ENCODE data around the gene MBOAT2.
"Not testable (repeated sequence)": the region's sequence is repeated elsewhere in the genome, so short reads cannot be mapped to it uniquely, and the experiment has no call there.

MBOAT2 gene

DNA sequence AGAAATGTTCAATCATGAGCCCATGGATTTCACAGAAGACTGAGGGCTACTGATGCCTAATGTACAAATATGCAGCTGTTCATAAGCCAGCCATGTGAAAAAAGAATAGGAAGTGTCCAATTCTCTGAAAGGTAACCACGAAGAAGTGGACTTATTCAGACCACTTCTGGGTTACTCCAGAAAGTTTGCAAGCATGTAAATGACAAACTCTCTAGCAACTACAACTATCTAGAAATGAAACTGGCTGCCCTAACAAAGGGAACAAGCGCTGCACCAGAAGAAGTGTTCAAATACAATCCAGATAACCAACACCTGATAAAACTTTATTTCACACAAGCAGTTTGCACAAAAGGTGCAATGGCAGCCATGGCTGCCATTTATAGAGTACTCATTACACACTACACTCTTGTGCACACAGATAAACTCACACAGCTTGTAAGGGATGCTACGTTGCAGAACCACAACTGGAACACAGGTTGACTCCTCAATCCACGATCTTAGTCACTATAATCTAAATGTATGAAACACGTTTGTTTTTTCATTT lies 13.9 kb downstream of the MBOAT2 start:
- no peak for DNase-seq

DNA sequence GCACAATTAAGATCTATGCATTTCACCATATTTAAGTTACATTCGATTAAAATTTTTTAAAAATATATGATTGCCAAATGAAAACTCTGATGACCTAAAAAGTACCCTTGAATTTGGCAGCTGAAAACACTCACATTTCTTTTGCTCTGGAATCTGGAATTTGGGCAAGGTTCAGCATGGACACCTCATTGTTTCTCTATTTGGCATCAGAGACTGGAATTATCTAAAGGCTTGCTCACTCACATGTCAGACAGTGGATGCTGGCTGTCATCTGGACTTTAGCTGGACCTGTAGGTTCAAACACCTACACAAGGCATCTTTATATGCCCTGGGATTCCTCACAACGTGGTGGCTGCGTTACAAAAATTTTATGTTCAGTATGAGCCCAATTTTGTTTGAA lies 16.1 kb downstream of the MBOAT2 start:
- no peak for DNase-seq

- no peak for DNase-seq
Observed at GRCh38 chr2:8986327-8986976, 17.0 kb downstream of the MBOAT2 start.

DNA sequence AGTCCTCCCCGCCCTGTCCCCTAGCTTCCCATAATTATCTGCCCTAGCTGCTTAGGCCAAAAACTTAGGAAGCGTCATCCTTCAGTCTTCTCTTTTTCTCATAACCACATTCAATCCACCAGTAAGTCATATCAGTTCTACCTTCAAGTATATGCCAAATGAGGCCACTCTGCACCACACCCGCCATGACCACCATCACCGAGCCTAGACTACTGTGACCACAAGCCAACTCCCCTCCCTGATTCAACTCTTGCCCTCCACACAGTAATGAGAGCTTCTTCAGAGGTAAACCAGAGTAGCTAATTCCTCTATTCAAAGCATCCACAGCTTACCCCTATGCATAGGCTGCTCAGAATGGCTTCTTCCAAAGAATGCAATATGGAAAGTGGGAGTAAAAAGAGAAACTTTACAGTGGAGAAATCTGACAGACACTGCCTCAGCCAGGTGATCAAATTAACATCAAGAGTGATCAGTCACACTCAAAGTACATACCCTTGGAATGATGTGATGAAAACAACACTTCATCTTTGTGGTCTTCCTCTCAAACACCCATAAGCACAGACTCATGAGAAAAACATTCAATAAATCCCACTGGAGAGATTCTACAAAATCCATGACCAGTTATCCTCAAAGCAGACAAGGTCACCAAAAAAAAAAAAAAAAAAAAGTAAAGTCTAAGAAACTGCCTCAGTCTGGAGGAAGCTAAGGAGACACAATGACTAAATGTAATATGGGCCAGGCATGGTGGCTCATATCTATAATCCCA lies 17.7 kb downstream of the MBOAT2 start:
- no peak for DNase-seq

GRCh38 chr2:8984855-8985254 lies 18.6 kb downstream of the MBOAT2 start:
- DNase-seq: no peak

DNA sequence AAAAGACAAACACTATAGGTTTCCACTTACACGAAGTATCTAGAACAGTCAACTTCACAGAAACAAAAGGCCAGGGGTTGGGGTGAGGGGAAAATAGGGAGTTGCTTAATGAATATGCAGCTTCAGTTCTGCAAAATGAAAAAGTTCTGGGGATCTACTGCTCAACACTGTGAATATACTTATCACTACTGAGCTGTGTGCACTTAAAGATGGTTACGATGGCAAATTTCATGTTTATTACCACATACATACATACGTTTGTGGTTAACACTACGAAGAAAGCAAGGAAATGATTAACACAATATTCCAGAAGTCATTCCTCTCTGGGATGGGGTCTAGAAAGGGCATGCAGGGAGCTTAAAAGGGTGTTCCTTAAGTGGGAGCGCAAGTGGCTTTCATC lies 19.3 kb downstream of the MBOAT2 start:
- DNase-seq: no peak

- DNase-seq: no peak
Observed at GRCh38 chr2:8983571-8983970, 19.9 kb downstream of the MBOAT2 start.

- DNase-seq: no peak
Observed at GRCh38 chr2:8981876-8982275, 21.6 kb downstream of the MBOAT2 start.

GRCh38 chr2:8980096-8980495 lies 23.4 kb downstream of the MBOAT2 start:
- no peak for DNase-seq

DNA sequence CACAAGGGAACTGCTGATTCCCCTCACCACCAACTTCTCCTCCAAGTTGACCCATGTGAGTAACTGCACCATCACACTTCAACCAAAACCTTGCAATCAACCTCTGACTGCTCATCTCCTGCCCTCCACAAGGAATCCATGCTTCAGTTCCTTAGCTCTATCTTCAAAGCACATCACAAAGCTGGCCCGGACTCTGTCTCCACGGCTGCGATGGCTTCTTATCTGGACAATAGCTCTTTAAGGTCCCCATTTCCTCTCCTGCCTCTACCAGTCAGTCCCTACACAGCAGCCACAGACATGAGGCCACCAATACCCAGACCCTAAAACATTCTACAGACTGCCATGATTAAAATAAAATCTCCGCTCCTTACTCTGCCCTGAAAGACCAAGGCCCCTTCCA lies 25.7 kb downstream of the MBOAT2 start:
- no peak for DNase-seq

DNA sequence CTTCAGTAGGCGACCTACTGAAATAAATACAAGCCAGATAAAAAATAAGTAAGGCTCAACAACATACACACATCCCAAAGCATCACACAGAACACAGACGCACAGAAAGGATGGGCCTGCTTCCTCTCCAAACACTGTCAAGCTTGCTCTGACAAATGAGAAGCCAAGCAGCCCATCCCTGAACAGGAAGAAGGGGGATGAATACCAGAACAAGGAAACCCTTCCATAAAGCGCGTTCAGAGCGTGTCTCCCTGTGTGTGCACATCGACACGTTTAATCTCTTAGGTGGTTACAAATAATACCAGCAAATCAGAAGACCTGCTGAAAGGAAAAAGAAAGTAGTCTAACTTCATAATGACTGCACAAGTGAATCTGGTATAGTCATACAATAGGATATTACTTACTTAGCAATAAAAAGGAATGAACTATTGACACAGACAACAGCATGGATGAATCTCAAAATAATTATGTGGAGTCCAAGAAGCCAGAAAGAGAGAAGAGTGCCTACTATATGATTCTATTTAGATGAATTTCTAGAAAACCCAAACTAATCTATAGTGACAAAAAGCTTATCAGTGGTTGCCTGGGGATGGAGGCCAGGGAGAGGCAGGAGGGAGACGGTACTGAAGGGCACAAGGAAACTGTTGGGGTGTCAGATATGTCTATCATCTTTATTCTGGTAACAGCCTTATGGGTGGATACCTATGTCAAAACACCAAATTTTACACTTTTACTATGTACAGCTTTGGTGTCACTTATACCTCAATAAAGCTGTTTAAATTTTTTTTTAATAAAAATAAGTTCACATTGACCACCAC lies 26.8 kb downstream of the MBOAT2 start:
- DNase-seq: no peak

GRCh38 chr2:8974016-8974415 lies 29.5 kb downstream of the MBOAT2 start:
- no peak for DNase-seq

- DNase-seq: not testable (repeated sequence)
Observed at GRCh38 chr2:8973017-8973416, 30.5 kb downstream of the MBOAT2 start.

DNA sequence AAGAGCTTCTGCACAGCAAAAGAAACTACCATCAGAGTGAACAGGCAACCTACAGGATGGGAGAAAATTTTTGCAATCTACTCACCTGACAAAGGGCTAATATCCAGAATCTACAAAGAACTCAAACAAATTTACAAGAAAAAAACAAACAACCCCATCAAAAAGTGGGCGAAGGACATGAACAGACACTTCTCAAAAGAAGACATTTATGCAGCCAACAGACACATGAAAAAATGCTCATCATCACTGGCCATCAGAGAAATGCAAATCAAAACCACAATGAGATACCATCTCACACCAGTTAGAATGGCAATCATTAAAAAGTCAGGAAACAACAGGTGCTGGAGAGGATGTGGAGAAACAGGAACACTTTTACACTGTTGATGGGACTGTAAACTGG lies 30.9 kb downstream of the MBOAT2 start:
- not testable (repeated sequence) for DNase-seq

DNA sequence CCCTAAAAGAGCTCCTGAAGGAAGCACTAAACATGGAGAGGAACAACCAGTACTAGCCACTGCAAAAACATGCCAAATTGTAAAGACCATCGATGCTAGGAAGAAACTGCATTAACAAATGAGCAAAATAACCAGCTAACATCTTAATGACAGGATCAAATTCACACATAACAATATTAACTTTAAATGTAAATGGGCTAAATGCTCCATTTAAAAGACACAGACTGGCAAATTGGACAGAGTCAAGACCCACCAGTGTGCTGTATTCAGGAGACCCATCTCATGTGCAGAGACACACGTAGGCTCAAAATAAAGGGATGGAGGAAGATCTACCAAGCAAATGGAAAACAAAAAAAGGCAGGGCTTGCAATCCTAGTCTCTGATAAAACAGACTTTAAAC lies 34.1 kb downstream of the MBOAT2 start:
- DNase-seq: not testable (repeated sequence)

- DNase-seq: no peak
Observed at GRCh38 chr2:8966123-8966908, 37.2 kb downstream of the MBOAT2 start.

GRCh38 chr2:8965216-8965969 lies 38.1 kb downstream of the MBOAT2 start:
- DNase-seq: no peak

- DNase-seq: no peak
Observed at GRCh38 chr2:8962890-8963289, 40.6 kb downstream of the MBOAT2 start.

DNA sequence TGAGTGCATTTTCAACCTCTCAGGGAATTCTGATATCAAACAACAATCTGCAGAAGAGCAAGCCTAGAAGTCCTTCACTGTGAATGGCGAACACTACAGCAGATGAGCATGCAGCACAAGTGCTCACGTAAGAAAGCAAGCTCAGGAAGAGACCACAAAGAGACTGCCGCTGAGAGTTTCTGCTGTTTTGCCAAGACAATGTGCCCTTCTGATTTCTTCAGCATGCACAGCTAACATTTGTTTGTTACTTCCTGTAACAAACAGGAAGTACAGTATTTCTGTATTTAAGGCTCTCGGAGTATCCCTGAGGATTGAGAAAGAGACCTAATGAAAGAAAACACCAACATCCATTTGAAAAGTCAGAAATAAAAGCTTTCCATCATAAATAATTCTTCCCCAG lies 45.9 kb downstream of the MBOAT2 start:
- DNase-seq: no peak

GRCh38 chr2:8956774-8957173 lies 46.7 kb downstream of the MBOAT2 start:
- DNase-seq: no peak

GRCh38 chr2:8954990-8955389 lies 48.5 kb downstream of the MBOAT2 start:
- DNase-seq: no peak

DNA sequence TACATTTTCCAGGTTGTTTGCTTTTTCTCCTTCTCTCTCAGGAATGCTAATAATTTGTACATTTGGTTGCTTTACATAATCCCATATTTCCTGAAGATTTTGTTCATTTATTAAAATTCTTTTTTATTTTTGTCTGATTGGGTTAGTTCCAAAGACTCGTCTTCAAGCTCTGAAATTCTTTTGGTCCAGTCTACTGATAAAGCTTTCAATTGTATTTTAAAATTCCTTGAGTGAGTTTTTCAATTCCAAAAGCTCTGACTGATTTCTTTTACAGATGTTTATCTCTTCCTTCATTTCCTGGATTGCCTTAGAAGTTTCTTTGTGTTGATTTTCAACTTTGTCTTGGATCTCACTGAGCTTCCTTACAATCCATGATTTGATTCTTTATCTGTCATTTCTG lies 50.0 kb downstream of the MBOAT2 start:
- DNase-seq: no peak
